Astrocyte of the spinal cord (primary cell): Measurements from ENCODE around the gene GKAP1.
A peak's percentile ranks its signal among the peaks of the same experiment; 100 is the strongest.

Experiments used
- DNase-seq: peaks from one replicate; pipeline ENCODE4 v3.0.0; 2011; ENCODE audit warnings: low read depth, low spot score
- H3K4me3 ChIP-seq: 2 replicates; pipeline ENCODE4 v1.5.1; 2011; ENCODE audit warnings: low read depth, mild to moderate bottlenecking, low read length, moderate library complexity
- CTCF ChIP-seq: IDR thresholded peaks from 2 replicates; pipeline ENCODE4 v1.5.1; 2012; ENCODE audit warnings: low read depth, mild to moderate bottlenecking, low read length, inconsistent platforms
- in situ Hi-C: cut with HindIII; loops from 2 replicates; pipeline ENCODE4 v1.10.0; 2017; ENCODE audit warnings: low sequenced_read_pairs

Gene GKAP1

DNA sequence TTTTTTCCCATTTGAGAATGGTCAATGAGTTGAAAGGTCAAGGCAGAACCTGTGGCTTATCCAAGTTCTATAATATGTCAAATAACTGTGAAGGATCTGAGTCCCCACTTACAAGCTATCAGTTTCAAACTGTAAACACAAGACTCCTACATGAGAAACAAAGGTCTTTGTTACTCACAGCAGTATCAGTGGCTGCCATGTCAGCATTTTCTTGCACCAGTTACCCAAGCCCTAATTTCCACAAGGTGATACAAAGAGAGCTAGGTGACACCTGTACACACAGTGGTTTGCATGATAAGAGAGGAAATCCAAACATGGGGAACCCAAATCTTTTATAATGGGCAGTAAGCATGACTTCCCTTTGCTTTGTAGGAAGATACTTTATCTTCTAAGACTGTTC lies 101.8 kb downstream of the GKAP1 start:
- H3K4me3 ChIP-seq, result no peak overlapping the region
- TF ChIP-seq CTCF, result no peak
- in situ Hi-C loops, result no loop called here
- DNase-seq, result no peak

- no peak overlapping the region for H3K4me3 ChIP-seq
- in situ Hi-C loops, result no loop called here
- no peak for TF ChIP-seq CTCF
- no peak for DNase-seq
Observed at GRCh38 chr9:83715221-83715620, 102.3 kb downstream of the GKAP1 start.

DNA sequence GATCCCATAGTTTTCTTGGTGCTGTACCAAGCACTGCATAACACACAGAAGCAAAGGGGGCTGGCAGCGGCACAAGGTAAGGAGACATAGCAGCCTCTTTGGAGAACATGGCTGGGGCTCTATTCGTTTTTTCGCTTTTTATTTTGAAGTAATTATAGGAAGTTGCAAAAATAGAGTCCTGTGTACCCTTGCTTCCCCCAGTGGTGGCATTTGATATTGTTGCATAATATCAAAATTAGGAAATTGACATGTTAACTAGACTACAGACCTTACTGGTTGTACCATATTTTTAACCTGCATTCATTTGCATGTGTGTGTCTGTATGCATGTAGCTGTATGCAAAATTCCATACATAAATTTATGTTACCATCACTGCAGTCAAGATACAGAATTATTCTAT lies 103.2 kb downstream of the GKAP1 start:
- TF ChIP-seq CTCF, result peak; percentile 40
- in situ Hi-C loops, result no loop called here
- H3K4me3 ChIP-seq, result no peak overlapping the region
- no peak for DNase-seq

DNA sequence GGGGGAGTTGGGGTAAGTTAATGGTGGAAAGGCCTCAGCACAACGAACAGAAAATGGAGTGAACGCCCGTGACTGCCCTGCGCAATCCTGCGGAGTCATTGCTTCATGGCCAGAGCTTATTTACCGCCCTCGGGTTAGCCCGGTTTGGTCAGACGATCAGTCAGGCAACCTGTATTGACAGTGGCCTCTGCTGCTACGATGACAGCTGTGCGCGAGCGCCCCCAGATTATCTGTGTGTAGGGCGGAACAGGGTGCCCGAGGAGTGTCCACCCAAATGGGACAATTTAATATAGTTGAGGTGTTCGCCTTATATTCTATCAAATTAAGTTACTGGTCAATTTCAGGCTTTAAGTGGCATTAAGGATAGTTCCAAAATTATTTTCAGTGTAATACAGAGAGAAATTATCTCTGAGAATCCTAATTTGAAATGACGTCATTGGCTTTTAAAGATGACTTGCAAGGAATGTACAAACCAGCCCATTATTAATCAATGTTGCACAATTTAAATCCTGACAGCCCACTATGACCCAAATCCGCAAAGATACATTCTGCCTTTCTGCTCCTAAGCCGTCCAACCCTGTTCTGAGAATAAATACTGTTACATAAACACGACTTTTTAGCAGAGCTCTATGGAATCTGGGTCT lies 108.9 kb downstream of the GKAP1 start:
- no peak for DNase-seq
- H3K4me3 ChIP-seq, result peak overlapping the region; percentile 65
- no peak for TF ChIP-seq CTCF
- in situ Hi-C loops, result no loop called here

GRCh38 chr9:83707768-83708514 lies 109.6 kb downstream of the GKAP1 start, which contains the start of gene UBQLN1:
Gene UBQLN1, minus strand, starts transcription at chr9:83707958. Its CDS starts 279 bp downstream, at chr9:83707679.
- in situ Hi-C loops, result no loop called here
- peak within 1 kb of the TSS; percentile 65 for H3K4me3 ChIP-seq
- DNase-seq, result peak; percentile 95
- TF ChIP-seq CTCF, result no peak

DNA sequence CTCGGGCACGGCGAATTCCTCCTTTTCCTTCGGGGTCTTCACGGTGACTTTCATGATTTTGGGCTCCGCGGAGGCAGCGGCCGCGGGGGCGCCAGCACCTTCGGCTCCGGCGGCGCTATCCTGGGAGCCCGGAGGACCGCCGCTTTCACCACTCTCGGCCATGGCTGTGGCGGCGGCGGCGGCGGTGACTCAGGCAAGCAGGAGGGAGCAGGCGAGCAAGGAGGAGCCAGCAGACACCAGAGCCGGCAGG lies 110.1 kb downstream of the GKAP1 start:
- peak overlapping the region; percentile 65 for H3K4me3 ChIP-seq
- TF ChIP-seq CTCF, result no peak
- peak; percentile 84 for DNase-seq
- in situ Hi-C loops, result no loop called here
